ENCODE results near the gene EFTUD2. TPM values are rescaled to one million over a fixed set of nuclear protein-coding genes. Genes with fewer than 3 reads are reported as not detected.

The EFTUD2 gene
- total and polyA plus RNA-seq, 10 donors = 39.0 to 140 (median 102) TPM

DNA sequence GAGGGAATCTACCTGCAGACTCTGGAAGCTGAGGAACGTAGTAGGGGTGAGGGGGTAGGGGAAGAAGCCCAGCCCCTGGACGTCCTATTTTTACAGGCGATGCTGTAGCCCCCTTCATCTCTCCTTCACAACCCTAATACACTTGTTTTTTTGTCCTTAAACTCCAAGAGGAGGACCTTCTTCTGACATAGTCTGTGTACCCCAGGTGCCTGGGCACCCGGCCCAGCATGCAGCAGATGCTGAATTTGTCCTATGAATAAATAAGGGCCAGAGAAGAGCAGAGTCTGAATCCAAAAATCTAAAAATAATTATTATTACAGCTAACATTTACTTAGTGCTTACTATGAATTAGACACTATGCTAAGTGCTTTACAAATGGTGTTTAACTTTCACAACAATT is 43.2 kb upstream of the EFTUD2 start:
- peaks cover 0 to 14% (median 0%) of the 10 kb centered on the region in 7 donors for H3K27me3 ChIP-seq (replicated peaks in 1 of 7)
- H3K4me3 ChIP-seq = no peak overlapping the region
- peaks cover 0 to 10% (median 7%) of the 10 kb centered on the region in 8 donors for H3K9me3 ChIP-seq
- TF ChIP-seq POLR2A (IDR thresholded peaks at IDR 0.05) (no peak), POLR2AphosphoS5 (IDR thresholded peaks at IDR 0.05) (no peak)
- TF ChIP-seq, protein P1, sequence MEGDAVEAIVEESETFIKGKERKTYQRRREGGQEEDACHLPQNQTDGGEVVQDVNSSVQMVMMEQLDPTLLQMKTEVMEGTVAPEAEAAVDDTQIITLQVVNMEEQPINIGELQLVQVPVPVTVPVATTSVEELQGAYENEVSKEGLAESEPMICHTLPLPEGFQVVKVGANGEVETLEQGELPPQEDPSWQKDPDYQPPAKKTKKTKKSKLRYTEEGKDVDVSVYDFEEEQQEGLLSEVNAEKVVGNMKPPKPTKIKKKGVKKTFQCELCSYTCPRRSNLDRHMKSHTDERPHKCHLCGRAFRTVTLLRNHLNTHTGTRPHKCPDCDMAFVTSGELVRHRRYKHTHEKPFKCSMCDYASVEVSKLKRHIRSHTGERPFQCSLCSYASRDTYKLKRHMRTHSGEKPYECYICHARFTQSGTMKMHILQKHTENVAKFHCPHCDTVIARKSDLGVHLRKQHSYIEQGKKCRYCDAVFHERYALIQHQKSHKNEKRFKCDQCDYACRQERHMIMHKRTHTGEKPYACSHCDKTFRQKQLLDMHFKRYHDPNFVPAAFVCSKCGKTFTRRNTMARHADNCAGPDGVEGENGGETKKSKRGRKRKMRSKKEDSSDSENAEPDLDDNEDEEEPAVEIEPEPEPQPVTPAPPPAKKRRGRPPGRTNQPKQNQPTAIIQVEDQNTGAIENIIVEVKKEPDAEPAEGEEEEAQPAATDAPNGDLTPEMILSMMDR (IDR thresholded peaks at IDR 0.05 in 8 of 11, conservative IDR thresholded peaks at IDR 0.05 in 3 of 11) = no peak
- peaks cover 0 to 18% (median 0%) of the 10 kb centered on the region in 6 donors for H3K36me3 ChIP-seq
- DNase-seq = no peak
- WGBS, 5 donors = 91 to 97% (median 92%) methylated on average over 4 of the region's 4 CpGs
- intact Hi-C loops (cut with DNase I; ENCODE audit: low total_unique reads) = no loop called here
- peaks cover 0 to 15% (median 11%) of the 10 kb centered on the region in 6 donors for H3K4me1 ChIP-seq
- H3K27ac ChIP-seq = no peak overlapping the region

DNA sequence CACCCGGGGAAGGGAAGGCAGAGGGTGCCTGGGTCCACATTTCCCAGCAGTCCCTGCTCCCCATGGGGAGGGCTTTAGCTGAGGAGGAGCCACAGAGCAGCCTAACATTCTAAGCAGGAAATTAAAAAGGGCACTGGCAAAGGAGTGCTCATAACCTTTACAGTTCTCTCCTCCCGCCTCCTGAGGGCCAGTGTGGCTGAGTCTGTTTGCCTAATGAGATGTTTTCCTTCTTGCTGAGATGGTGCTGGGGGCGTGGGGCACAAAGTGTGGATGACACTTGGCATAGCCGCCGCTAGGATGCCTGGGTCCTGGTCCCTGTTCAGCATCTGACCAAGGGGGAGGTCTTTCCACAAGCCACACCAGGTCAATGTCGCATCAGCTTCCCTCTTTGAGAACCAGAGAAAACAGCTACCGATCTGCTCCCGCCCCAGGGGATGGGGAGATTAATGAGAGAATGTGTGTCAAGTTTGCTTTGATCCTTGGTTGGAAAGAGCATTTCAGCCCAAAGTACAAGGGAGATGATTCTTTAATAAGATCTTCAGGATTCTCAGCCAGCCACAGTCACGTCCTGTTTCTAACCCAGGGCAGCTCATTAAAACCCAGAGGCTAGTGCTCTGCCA is 42.6 kb upstream of the EFTUD2 start:
- Histone ChIP-seq H3K9me3 (peaks cover 0 to 10% (median 7%) of the 10 kb centered on the region in 8 donors), H3K27ac (no peak overlapping the region), H3K4me1 (peaks cover 0 to 8% (median 4%) of the 10 kb centered on the region in 6 donors), H3K36me3 (peaks cover 0 to 18% (median 0%) of the 10 kb centered on the region in 6 donors), H3K27me3 (replicated peaks in 1 of 7) (peaks cover 0 to 7% (median 0%) of the 10 kb centered on the region in 7 donors), H3K4me3 (no peak overlapping the region)
- intact Hi-C loops (cut with DNase I; ENCODE audit: low total_unique reads) = no loop called here
- no peak for TF ChIP-seq POLR2AphosphoS5 (IDR thresholded peaks at IDR 0.05)
- TF ChIP-seq, protein P1 (IDR thresholded peaks at IDR 0.05 in 8 of 11, conservative IDR thresholded peaks at IDR 0.05 in 3 of 11) = no peak
- 87 to 90% (median 88%) methylated on average over 8 to 9 of the region's 9 CpGs for WGBS, 5 donors
- DNase-seq = peak; percentile 28

DNA sequence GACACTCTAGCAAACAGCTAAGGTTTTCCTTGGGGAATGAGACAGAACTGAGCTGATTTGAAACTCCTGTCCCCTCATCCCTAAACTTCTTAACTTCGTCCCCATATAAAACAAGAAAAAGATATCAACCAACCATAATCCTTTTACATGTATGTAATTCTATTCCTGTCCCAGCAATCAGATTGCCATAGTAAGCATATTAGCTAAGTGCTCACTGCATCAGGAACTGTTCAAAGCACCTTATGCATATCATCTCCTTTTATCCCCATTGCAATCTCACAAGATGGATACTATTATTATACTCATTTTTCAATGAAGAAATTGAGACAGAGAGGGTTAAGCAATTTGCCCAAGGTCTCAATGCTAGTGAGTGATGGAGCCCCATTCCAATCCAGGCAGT is 41.5 kb upstream of the EFTUD2 start:
- Histone ChIP-seq H3K27ac (no peak overlapping the region), H3K9me3 (peaks cover 0 to 10% (median 7%) of the 10 kb centered on the region in 8 donors), H3K36me3 (peaks cover 0 to 23% (median 0%) of the 10 kb centered on the region in 6 donors), H3K4me1 (no peaks in the 10 kb centered on the region), H3K27me3 (replicated peaks in 1 of 7) (no peaks in the 10 kb centered on the region), H3K4me3 (no peak overlapping the region)
- WGBS, 5 donors = 80 to 95% (median 93%) methylated on average over 1 of the region's 1 CpG
- intact Hi-C loops (cut with DNase I; ENCODE audit: low total_unique reads) = no loop called here
- no peak for TF ChIP-seq POLR2A (IDR thresholded peaks at IDR 0.05)
- no peak for TF ChIP-seq POLR2AphosphoS5 (IDR thresholded peaks at IDR 0.05)
- TF ChIP-seq, protein P1 (IDR thresholded peaks at IDR 0.05 in 8 of 11, conservative IDR thresholded peaks at IDR 0.05 in 3 of 11) = no peak
- no peak for DNase-seq

DNA sequence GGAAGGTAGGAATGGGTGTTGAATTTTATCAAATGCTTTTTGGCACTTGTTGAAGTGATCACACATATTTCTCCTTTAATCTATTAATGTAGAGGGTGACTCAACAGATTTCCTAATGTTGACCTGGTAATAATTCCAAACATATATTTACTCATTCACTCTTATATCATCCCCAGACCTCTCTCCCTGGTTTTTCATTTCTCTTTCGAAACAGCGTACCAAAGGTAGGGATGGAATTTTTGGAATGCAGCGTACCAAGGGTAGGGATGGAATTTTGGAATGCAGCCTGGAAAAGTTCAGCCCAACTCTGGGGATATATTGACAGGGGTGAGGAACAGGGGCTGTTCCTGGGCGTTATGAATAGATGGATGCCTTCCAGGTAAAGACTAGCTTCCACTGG is 41.1 kb upstream of the EFTUD2 start:
- DNase-seq = no peak
- Histone ChIP-seq H3K9me3 (peaks cover 0 to 10% (median 7%) of the 10 kb centered on the region in 8 donors), H3K4me1 (no peaks in the 10 kb centered on the region), H3K27ac (no peak overlapping the region), H3K36me3 (peaks cover 0 to 27% (median 0%) of the 10 kb centered on the region in 6 donors), H3K4me3 (no peak overlapping the region), H3K27me3 (replicated peaks in 1 of 7) (no peaks in the 10 kb centered on the region)
- intact Hi-C loops (cut with DNase I; ENCODE audit: low total_unique reads) = no loop called here
- 89 to 97% (median 93%) methylated on average over 4 of the region's 4 CpGs for WGBS, 5 donors
- TF ChIP-seq POLR2AphosphoS5 (IDR thresholded peaks at IDR 0.05) (no peak), POLR2A (IDR thresholded peaks at IDR 0.05) (no peak)
- TF ChIP-seq, protein P1 (IDR thresholded peaks at IDR 0.05 in 8 of 11, conservative IDR thresholded peaks at IDR 0.05 in 3 of 11) = no peak
